Epithelial cell of proximal tubule (primary cell): ENCODE results near the gene PLA2G4A. TPM values are rescaled to one million over a fixed set of nuclear protein-coding genes. Genes with fewer than 3 reads are reported as not detected.

Experiments used
- DNase-seq: peaks from one replicate; pipeline ENCODE4 v3.0.0-alpha.2; 2011; ENCODE audit warnings: low read depth
- H3K4me3 ChIP-seq: 2 replicates; pipeline ENCODE4 v1.5.1; 2011; ENCODE audit warnings: low read depth, mild to moderate bottlenecking, low read length
- total RNA-seq: library from RNA; depleted of rRNA; stranded (reverse); fragments of >200 nt; gene quantifications from 2 replicates; pipeline ENCODE4 v1.2.3, GENCODE V29; 2015
- TF ChIP-seq, protein P1 (sequence below): conservative IDR thresholded peaks from 2 replicates; pipeline ENCODE4 v1.5.1; 2012; ENCODE audit warnings: low read depth, mild to moderate bottlenecking, low read length

Gene PLA2G4A
- total RNA-seq, 1 donor from 2014 or later: 0.40 TPM

GRCh38 chr1:186953876-186954275, 125.1 kb downstream of the PLA2G4A start:
- TF ChIP-seq, protein P1, sequence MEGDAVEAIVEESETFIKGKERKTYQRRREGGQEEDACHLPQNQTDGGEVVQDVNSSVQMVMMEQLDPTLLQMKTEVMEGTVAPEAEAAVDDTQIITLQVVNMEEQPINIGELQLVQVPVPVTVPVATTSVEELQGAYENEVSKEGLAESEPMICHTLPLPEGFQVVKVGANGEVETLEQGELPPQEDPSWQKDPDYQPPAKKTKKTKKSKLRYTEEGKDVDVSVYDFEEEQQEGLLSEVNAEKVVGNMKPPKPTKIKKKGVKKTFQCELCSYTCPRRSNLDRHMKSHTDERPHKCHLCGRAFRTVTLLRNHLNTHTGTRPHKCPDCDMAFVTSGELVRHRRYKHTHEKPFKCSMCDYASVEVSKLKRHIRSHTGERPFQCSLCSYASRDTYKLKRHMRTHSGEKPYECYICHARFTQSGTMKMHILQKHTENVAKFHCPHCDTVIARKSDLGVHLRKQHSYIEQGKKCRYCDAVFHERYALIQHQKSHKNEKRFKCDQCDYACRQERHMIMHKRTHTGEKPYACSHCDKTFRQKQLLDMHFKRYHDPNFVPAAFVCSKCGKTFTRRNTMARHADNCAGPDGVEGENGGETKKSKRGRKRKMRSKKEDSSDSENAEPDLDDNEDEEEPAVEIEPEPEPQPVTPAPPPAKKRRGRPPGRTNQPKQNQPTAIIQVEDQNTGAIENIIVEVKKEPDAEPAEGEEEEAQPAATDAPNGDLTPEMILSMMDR: no peak
- no peak for DNase-seq
- H3K4me3 ChIP-seq: no peak overlapping the region

DNA sequence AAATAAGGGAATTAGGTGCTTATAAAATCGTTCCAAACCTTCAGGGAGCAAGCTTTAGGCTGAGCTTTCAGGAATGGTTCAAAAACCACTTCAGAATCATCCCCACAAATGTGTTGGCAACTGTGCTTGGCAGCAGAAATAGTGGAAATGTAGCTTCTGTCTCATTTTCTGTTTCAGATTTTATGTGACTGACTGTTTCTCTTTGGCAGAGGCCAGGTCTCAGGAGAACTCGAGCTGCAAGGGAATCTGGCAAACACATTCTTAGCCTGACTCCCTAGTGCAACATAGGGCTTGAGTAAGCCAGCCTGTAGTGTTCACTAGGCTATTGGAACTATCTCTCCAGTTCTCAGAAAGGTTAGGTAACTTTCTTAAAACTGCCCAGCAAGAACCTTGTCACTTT, 128.6 kb downstream of the PLA2G4A start:
- H3K4me3 ChIP-seq: no peak overlapping the region
- no peak for DNase-seq
- TF ChIP-seq, protein P1: no peak

GRCh38 chr1:186958520-186958919, 129.8 kb downstream of the PLA2G4A start:
- no peak overlapping the region for H3K4me3 ChIP-seq
- TF ChIP-seq, protein P1: no peak
- no peak for DNase-seq

DNA sequence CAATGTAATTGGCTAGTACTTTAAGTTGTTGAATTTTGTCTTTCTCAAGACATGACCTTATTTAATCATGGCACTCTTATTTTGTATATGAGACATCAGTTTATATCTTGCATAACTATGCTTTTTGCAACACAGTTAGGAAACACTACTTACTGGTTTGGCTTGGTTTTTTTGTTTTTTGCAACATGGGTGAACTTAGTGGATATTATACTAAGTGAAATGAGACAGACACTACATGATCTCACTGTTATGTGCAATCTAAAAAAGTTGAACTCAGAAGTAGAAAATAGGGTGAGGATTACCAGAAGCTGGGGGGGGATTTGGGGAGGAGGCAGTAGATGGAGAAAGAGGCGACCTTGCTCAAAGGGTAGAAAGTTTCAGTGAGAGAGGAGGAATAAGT, 132.1 kb downstream of the PLA2G4A start:
- H3K4me3 ChIP-seq: no peak overlapping the region
- DNase-seq: no peak
- TF ChIP-seq, protein P1: no peak

DNA sequence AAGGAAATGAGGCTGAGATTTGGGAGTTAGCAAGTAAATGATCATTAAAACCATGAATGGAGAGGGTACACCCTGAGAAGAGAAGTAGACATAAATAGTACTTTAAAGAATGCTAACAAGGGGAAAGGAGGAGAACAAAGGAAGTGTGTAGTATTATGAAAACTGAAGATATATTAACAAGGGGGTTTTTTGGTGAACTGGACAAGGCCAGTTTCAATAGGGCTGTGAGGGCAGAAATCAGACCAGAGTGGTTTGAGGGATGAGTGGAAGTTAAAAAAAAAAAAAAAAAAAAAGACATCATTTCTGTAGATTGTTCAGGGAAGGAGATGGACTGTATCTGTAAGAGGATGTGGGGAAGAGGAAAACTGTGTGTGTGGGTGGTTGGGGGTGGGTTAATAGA, 137.1 kb downstream of the PLA2G4A start:
- DNase-seq: no peak
- H3K4me3 ChIP-seq: no peak overlapping the region
- TF ChIP-seq, protein P1: no peak

DNA sequence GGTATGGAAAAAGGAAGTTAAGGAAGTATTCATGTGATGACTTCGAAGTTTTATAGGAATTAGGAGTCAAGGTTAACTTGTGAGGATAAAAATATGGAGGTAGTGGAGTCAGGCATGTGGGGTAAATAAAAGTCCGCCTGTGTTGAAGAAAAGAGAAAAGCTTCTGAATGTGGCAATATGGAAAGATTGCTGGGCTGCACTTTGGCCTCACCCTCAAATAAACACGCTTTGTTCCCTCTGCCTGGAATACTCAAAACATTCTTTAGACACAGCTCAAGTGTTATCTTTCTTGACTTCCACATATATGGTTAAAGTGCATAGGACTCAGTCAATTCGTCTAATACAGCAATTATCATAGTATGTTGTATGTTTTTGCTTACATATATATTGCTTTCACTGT, 137.7 kb downstream of the PLA2G4A start:
- no peak for DNase-seq
- H3K4me3 ChIP-seq: no peak overlapping the region
- TF ChIP-seq, protein P1: no peak

DNA sequence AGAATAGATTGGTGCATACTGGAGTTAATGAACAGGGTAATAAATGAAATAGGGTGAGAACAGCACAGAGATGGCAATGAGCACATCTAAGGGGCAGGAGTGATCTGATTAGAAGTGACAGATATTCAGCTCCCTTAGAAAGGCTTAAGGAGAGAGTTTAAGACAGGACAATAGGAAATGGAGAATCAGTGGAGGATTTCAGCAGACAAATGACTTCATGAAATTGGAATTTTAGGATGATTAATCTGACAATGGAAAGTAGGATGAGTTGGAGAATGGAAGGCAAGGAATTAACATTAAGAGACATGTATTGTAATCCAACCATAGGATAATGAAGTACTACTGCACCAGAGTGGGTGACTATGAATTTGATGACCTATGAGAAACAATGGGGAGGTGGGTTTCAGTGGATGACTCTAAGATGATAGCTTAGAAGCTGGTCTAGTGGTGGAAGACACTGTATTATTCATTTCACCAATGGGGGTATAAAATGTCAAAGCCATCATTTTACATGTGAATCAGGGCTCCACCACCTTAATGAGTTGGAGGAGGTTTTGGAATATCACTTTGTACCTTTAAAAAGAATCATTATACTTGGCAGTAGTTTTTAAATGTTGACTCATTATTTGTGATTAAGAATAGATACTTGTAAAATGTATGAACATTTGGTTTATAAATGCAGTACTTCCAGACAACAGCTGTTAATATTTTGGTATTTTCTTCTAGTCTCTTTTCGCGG, 139.1 kb downstream of the PLA2G4A start:
- TF ChIP-seq, protein P1: no peak
- H3K4me3 ChIP-seq: no peak overlapping the region
- peak; percentile 38 for DNase-seq
